ENCODE data around the gene ENDOV. TPM values are rescaled to one million over a fixed set of nuclear protein-coding genes. Genes with fewer than 3 reads are reported as not detected.
"Not testable (repeated sequence)": the region's sequence is repeated elsewhere in the genome, so short reads cannot be mapped to it uniquely, and the experiment has no call there.

ENDOV gene
- total RNA-seq, 8 experiments from 2014 or later = 15.9 to 36.0 (median 21.3) TPM

DNA sequence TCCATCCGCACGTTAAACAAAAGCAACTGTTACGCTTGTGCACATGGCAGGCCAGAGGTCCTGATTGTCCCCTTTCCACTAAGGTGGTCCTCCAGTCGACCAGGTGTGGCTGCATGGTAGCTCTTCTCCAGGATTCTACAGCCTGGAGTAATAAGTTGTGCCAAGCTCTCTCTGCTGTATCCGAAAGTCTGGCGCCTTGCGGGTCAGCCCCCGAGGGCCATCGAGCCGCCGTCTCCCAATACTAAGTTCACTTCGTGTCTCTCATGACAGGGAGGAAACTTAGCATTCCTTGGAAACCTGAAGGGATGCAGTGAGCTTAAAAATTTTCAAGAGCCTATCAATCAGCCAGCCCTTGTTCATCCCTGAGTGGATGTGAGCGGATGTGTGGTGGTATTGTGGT, 5.3 kb upstream of the ENDOV start:
- in situ Hi-C loops (cut with MboI; ENCODE audit: low pct_unique_long_range_greater_than_20kb in 2 of 9, low sequenced_read_pairs in 9 of 9, unreplicated experiment in 9 of 9) = no loop called here
- 71 to 100% (median 90%) methylated on average over 1 to 10 of the region's 13 CpGs; no CpG with 5 or more reads in 4 of the 10 experiments for whole genome bisulfite sequencing, 10 experiments
- H3K4me3 ChIP-seq = no peak overlapping the region
- peaks cover 8 to 11% of the 10 kb centered on the region in 2 donors for H3K4me1 ChIP-seq (replicated peaks in 1 of 2)
- H3K27ac ChIP-seq = no peak overlapping the region
- no peak for ATAC-seq (replicated peaks in 6 of 8)

DNA sequence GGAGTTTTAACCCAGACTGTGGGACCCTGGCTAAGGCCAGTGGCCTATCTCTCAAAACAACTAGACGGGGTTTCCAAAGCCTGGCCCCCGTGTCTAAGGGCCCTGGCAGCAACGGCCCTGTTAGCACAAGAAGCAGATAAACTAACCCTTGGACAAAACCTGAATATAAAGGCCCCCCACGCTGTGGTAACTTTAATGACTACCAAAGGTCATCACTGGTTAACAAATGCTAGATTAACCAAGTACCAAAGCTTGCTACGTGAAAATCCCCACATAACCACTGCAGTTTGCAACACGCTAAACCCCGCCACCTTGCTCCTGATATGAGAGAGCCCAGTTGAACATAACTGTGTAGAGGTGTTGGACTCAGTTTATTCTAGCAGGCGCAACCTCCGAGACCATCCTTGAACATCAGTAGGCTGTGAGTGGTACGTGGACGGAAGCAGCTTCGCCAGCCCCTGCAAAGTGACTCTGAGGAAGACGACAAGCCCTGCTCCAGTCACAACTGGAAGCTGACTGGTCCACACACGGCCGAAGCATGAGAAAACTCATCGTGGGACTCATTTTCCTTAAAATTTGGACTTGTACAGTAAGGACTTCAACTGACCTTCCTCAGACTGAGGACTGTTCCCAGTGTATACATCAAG, 4.4 kb upstream of the ENDOV start:
- H3K27ac ChIP-seq; ATAC-seq (replicated peaks in 6 of 8); in situ Hi-C loops (cut with MboI; ENCODE audit: low pct_unique_long_range_greater_than_20kb in 2 of 9, low sequenced_read_pairs in 9 of 9, unreplicated experiment in 9 of 9); H3K4me3 ChIP-seq: not testable (repeated sequence)
- H3K4me1 ChIP-seq (replicated peaks in 1 of 2) = peaks cover 8 to 11% of the 10 kb centered on the region in 2 donors
- 38 to 100% (median 60%) methylated on average over 2 to 4 of the region's 16 CpGs; no CpG with 5 or more reads in 3 of the 10 experiments for WGBS, 10 experiments

GRCh38 chr17:80413771-80414507, 1.0 kb upstream of the ENDOV start:
- in situ Hi-C loops (cut with MboI; ENCODE audit: low pct_unique_long_range_greater_than_20kb in 2 of 9, low sequenced_read_pairs in 9 of 9, unreplicated experiment in 9 of 9) = no loop called here
- Histone ChIP-seq H3K4me3 (peak overlapping the region; percentile 72 to 98 (median 82)), H3K27ac (no peak overlapping the region), H3K4me1 (replicated peaks in 1 of 2) (peaks cover 12 to 16% of the 10 kb centered on the region in 2 donors)
- ATAC-seq (replicated peaks in 6 of 8) = no peak
- WGBS, 10 experiments = 23 to 100% (median 48%) methylated on average over 1 to 16 of the region's 26 CpGs

DNA sequence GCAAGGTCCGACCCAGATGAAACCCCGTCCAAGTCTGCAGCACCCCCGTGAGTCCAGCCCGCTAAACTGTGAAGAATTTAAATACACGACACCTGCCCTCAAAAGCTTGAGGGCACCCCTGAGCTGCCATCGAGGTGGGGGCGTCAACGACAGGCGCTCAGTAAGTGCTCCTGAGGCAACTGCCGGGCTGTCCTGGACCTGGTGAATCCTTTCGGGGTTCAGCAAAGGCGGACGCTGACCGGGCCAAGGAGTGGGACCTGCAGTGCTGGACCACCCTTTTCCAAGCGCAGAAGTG, 512 bp upstream of the ENDOV start:
- Histone ChIP-seq H3K4me1 (replicated peaks in 1 of 2) (peaks cover 12 to 16% of the 10 kb centered on the region in 2 donors), H3K27ac (peak overlapping the region in 1 of 2 donors; percentile 98), H3K4me3 (peak overlapping the region; percentile 72 to 98 (median 82))
- in situ Hi-C loops (cut with MboI; ENCODE audit: low pct_unique_long_range_greater_than_20kb in 2 of 9, low sequenced_read_pairs in 9 of 9, unreplicated experiment in 9 of 9) = no loop called here
- WGBS, 10 experiments = 0 to 7% methylated on average over 3 to 6 of the region's 15 CpGs; no CpG with 5 or more reads in 8 of the 10 experiments
- ATAC-seq (replicated peaks in 6 of 8) = no peak

GRCh38 chr17:80415626-80416137, 715 bp downstream of the ENDOV start:
- Histone ChIP-seq H3K27ac (peak overlapping the region; percentile 98 to 99), H3K4me1 (replicated peaks in 1 of 2) (peaks cover 12 to 16% of the 10 kb centered on the region in 2 donors), H3K4me3 (peak overlapping the region; percentile 72 to 98 (median 82))
- ATAC-seq (replicated peaks in 6 of 8) = peak; percentile 12 to 44 (median 34)
- 1 to 60% (median 10%) methylated on average over 2 to 23 of the region's 39 CpGs; no CpG with 5 or more reads in 3 of the 10 experiments for WGBS, 10 experiments
- in situ Hi-C loops (cut with MboI; ENCODE audit: low pct_unique_long_range_greater_than_20kb in 2 of 9, low sequenced_read_pairs in 9 of 9, unreplicated experiment in 9 of 9) = no loop called here

DNA sequence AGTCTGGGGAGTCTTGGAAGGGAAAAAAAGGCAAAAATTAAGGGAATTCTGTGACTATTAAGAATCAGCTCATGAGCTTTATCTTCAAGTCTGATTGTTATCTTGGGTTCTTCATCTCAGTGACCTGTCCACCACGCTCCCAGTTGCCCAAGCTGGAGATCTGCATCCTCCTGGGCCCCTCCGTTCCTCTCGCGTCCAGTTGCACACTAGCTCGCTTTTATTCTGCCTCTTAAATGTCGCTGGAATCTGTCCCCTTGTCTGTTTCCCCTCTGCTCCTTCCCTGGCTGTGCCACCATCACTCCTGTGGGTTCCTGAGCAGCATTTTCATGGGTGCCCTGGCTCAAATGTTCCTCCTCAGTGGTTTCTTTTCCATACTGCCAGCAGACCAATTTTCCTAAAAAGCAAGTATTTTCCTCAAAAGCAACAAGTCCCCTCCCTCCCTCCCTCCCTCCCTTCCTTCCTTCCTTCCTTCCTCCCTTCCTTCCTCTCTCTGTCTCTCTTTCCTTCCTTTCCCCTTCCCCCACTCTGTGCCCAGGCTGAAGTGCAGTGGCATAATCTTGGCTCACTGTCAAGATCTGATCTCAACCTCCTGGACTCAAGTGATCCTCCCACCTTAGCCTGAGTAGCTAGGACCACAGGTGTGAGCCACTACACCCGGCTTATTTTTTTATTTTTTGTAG, 1.4 kb downstream of the ENDOV start:
- ATAC-seq (replicated peaks in 6 of 8) = no peak
- H3K4me1 ChIP-seq (replicated peaks in 1 of 2) = peaks cover 12 to 16% of the 10 kb centered on the region in 2 donors
- H3K27ac ChIP-seq = no peak overlapping the region
- 0 to 100% (median 80%) methylated on average over 1 to 5 of the region's 7 CpGs; no CpG with 5 or more reads in 3 of the 10 experiments for WGBS, 10 experiments
- H3K4me3 ChIP-seq = peak overlapping the region; percentile 72 to 98 (median 82)
- in situ Hi-C loops (cut with MboI; ENCODE audit: low pct_unique_long_range_greater_than_20kb in 2 of 9, low sequenced_read_pairs in 9 of 9, unreplicated experiment in 9 of 9) = no loop called here

GRCh38 chr17:80416940-80417293, 1.9 kb downstream of the ENDOV start:
- in situ Hi-C loops (cut with MboI; ENCODE audit: low pct_unique_long_range_greater_than_20kb in 2 of 9, low sequenced_read_pairs in 9 of 9, unreplicated experiment in 9 of 9) = no loop called here
- 0 to 100% (median 90%) methylated on average over 1 to 6 of the region's 6 CpGs; no CpG with 5 or more reads in 1 of the 10 experiments for WGBS, 10 experiments
- ATAC-seq (replicated peaks in 6 of 8) = no peak
- H3K4me1 ChIP-seq (replicated peaks in 1 of 2) = peaks cover 12 to 16% of the 10 kb centered on the region in 2 donors
- H3K27ac ChIP-seq = no peak overlapping the region
- no peak overlapping the region for H3K4me3 ChIP-seq

DNA sequence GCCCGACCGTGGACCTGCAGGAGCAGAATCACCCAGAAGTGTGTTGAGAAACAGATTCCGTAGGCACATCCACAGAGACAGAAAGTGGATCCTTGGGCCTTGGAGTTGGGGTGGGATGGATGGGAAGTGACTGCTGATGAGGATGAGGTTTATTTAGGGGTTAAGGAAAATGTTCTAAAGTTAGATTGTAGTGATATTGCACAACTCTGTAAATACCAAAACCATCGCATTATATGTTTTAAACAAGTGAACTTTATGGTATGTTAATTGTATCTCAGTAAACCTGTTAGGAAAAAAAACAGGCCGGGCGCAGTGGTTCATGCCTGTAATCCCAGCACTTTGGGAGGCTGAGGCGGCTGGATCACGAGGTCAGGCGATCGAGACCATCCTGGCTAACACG, 3.6 kb downstream of the ENDOV start:
- Histone ChIP-seq H3K27ac (no peak overlapping the region), H3K4me3 (no peak overlapping the region), H3K4me1 (replicated peaks in 1 of 2) (peaks cover 11 to 12% of the 10 kb centered on the region in 2 donors)
- in situ Hi-C loops (cut with MboI; ENCODE audit: low pct_unique_long_range_greater_than_20kb in 2 of 9, low sequenced_read_pairs in 9 of 9, unreplicated experiment in 9 of 9) = no loop called here
- WGBS, 10 experiments = 80 to 100% (median 94%) methylated on average over 1 to 10 of the region's 11 CpGs; no CpG with 5 or more reads in 2 of the 10 experiments
- no peak for ATAC-seq (replicated peaks in 6 of 8)

DNA sequence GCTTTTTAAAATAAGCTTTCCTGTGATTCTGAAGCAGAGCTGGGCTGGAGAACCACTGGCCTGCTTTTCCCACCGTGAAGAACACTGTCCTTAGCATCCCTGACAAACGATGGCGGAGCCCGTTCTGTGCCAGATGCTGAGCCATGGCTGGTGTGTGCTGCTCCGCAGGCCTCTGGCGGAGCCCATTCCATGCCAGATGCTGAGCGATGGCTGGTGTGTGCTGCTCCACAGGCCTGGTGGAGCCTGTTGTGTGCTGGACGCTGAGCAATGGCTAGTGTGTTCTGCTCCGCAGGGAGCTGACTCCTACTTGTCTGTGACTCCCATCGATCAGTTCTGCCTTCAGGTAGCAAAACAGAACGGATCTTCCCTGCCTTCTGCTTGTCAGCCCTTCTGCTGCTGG, 4.3 kb downstream of the ENDOV start:
- Histone ChIP-seq H3K27ac (no peak overlapping the region), H3K4me3 (no peak overlapping the region), H3K4me1 (replicated peaks in 1 of 2) (peaks cover 5% of the 10 kb centered on the region in 2 donors)
- 0 to 100% (median 87%) methylated on average over 1 to 7 of the region's 11 CpGs; no CpG with 5 or more reads in 5 of the 10 experiments for WGBS, 10 experiments
- in situ Hi-C loops (cut with MboI; ENCODE audit: low pct_unique_long_range_greater_than_20kb in 2 of 9, low sequenced_read_pairs in 9 of 9, unreplicated experiment in 9 of 9) = no loop called here
- no peak for ATAC-seq (replicated peaks in 6 of 8)

DNA sequence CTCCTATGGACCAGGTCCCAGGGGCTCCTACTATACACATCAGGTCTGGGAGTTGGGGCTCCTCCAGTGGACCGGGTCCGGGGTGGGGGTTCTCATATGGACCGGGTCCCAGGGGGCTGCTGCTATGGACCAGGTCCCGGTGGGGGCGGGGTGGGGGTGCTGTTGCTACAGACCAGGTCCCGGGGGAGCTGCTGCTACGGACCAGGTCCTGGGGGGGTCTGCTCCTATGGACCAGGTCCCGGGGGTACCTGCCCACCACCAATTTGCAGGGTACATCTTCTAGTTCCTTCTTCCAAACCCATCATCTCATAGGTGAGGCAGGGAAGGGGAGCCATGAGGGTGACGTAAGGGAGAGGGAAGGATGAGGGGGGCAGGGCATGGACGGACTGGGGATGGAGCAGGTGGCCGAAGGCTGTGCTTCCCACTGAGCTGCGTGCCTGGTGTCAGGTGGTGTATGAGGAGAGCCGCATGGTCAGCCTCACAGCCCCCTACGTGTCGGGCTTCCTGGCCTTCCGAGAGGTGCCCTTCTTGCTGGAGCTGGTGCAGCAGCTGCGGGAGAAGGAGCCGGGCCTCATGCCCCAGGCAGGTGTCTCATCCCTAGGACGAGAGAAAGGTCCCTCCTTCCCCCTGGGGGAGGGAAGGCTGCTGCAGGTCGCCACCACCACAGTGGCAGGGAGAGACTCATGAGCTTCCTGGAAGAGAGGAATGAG, 6.6 kb downstream of the ENDOV start:
- ATAC-seq (replicated peaks in 6 of 8) = peak in 5 of 8 experiments; percentile 7 to 20 (median 15)
- WGBS, 10 experiments = 52% methylated on average over 7 of the region's 20 CpGs; no CpG with 5 or more reads in 9 of the 10 experiments
- Histone ChIP-seq H3K4me3 (no peak overlapping the region), H3K27ac (no peak overlapping the region), H3K4me1 (replicated peaks in 1 of 2) (no peaks in the 10 kb centered on the region)
- in situ Hi-C loops (cut with MboI; ENCODE audit: low pct_unique_long_range_greater_than_20kb in 2 of 9, low sequenced_read_pairs in 9 of 9, unreplicated experiment in 9 of 9) = loop anchor here in 5 of 9 experiments (10.0 kb wide), 2 partner anchors 553 to 563 kb away; no protein-coding TSS in a partner anchor

- no peak overlapping the region for H3K27ac ChIP-seq
- in situ Hi-C loops (cut with MboI; ENCODE audit: low pct_unique_long_range_greater_than_20kb in 2 of 9, low sequenced_read_pairs in 9 of 9, unreplicated experiment in 9 of 9) = loop anchor here in 5 of 9 experiments (10.0 kb wide), 2 partner anchors 553 to 563 kb away; no protein-coding TSS in a partner anchor
- ATAC-seq (replicated peaks in 6 of 8) = no peak
- H3K4me3 ChIP-seq = no peak overlapping the region
- H3K4me1 ChIP-seq (replicated peaks in 1 of 2) = peaks cover 0 to 3% of the 10 kb centered on the region in 2 donors
- WGBS, 10 experiments = 94 to 100% methylated on average over 1 to 11 of the region's 18 CpGs; no CpG with 5 or more reads in 8 of the 10 experiments
Observed at GRCh38 chr17:80422276-80422675, 7.3 kb downstream of the ENDOV start.

- WGBS, 10 experiments = 71 to 97% (median 80%) methylated on average over 1 to 8 of the region's 20 CpGs; no CpG with 5 or more reads in 7 of the 10 experiments
- ATAC-seq (replicated peaks in 6 of 8) = no peak
- peaks cover 0 to 3% of the 10 kb centered on the region in 2 donors for H3K4me1 ChIP-seq (replicated peaks in 1 of 2)
Observed at GRCh38 chr17:80422981-80423380, 8.0 kb downstream of the ENDOV start.

More at GRCh38 chr17:80422981-80423380, 8.0 kb downstream of the ENDOV start:
- Histone ChIP-seq H3K4me3 (no peak overlapping the region), H3K27ac (no peak overlapping the region)
- in situ Hi-C loops (cut with MboI; ENCODE audit: low pct_unique_long_range_greater_than_20kb in 2 of 9, low sequenced_read_pairs in 9 of 9, unreplicated experiment in 9 of 9) = loop anchor here in 5 of 9 experiments (10.0 kb wide), 2 partner anchors 552 to 562 kb away; no protein-coding TSS in a partner anchor
